OCI-LY1 (cell line): ENCODE results near the gene LRRC43.
A peak's percentile ranks its signal among the peaks of the same experiment; 100 is the strongest.

ENCODE experiments used
- H2AFZ ChIP-seq: fragments of 200-600 bp; sonication (generic), shearing (Covaris generic); 2 replicates; pipeline ENCODE4 v1.6.0; 2014; ENCODE audit warnings: antibody characterized with exemption, mild to moderate bottlenecking, low read length
- H3F3A ChIP-seq: fragments of 200-600 bp; sonication (generic), shearing (Covaris generic); 2 replicates; pipeline ENCODE4 v1.6.0; 2014; ENCODE audit warnings: mild to moderate bottlenecking, antibody characterized with exemption, low read length, moderate library complexity; ENCODE audit not compliant: insufficient read depth
- H3K27ac ChIP-seq: fragments of 200-600 bp; sonication (generic); 2 replicates; pipeline ENCODE4 v1.5.1; 2014; ENCODE audit warnings: low read length, mixed run types, mild to moderate bottlenecking, low read depth; ENCODE audit not compliant: poor library complexity, severe bottlenecking
- H3K27me3 ChIP-seq: fragments of 200-600 bp; sonication (generic); 2 replicates; pipeline ENCODE4 v1.6.0; 2014; ENCODE audit warnings: antibody characterized with exemption, mild to moderate bottlenecking, low read length, moderate library complexity; ENCODE audit not compliant: insufficient read depth
- H3K36me3 ChIP-seq: fragments of 200-600 bp; sonication (generic); 2 replicates; pipeline ENCODE4 v1.6.1; 2014; ENCODE audit warnings: mild to moderate bottlenecking, antibody characterized with exemption, low read length, moderate library complexity, mixed read lengths; ENCODE audit not compliant: insufficient read depth
- H3K4me1 ChIP-seq: fragments of 200-600 bp; sonication (generic); 2 replicates; pipeline ENCODE4 v1.5.1; 2014; ENCODE audit warnings: mild to moderate bottlenecking, low read length, moderate library complexity; ENCODE audit not compliant: insufficient read depth, severe bottlenecking
- H3K4me2 ChIP-seq: fragments of 200-600 bp; sonication (generic), shearing (Covaris generic); 2 replicates; pipeline ENCODE4 v1.6.1; 2014; ENCODE audit warnings: low read length
- H3K4me3 ChIP-seq: fragments of 200-600 bp; sonication (generic); 2 replicates; pipeline ENCODE4 v1.5.1; 2014; ENCODE audit warnings: low read length, low read depth, mild to moderate bottlenecking, mixed read lengths; ENCODE audit not compliant: poor library complexity, severe bottlenecking
- H3K79me2 ChIP-seq: fragments of 200-600 bp; shearing (Covaris generic); 2 replicates; pipeline ENCODE4 v1.6.1; 2016; ENCODE audit warnings: mixed run types, low read length, mixed read lengths; ENCODE audit not compliant: insufficient read depth
- H3K9ac ChIP-seq: fragments of 200-600 bp; sonication (generic), shearing (Covaris generic); 2 replicates; pipeline ENCODE4 v1.6.1; 2014; ENCODE audit warnings: mild to moderate bottlenecking, low read length, mixed read lengths
- H3K9me2 ChIP-seq: fragments of 200-600 bp; sonication (generic), shearing (Covaris generic); 2 replicates; pipeline ENCODE4 v1.6.1; 2014; ENCODE audit warnings: low read depth, mild to moderate bottlenecking, low read length, mixed read lengths
- H3K9me3 ChIP-seq: fragments of 200-600 bp; shearing (Covaris generic); 2 replicates; pipeline ENCODE4 v1.6.1; 2014; ENCODE audit warnings: low read length, mixed read lengths
- H4K20me1 ChIP-seq: fragments of 200-600 bp; sonication (generic), shearing (Covaris generic); 2 replicates; pipeline ENCODE4 v1.6.0; 2016; ENCODE audit warnings: mild to moderate bottlenecking, low read length; ENCODE audit not compliant: insufficient read depth
- CTCF ChIP-seq: fragments of 200-600 bp; sonication (generic), shearing (Covaris generic); IDR thresholded peaks from 2 replicates; pipeline ENCODE4 v1.5.1; 2017; ENCODE audit warnings: mild to moderate bottlenecking, antibody characterized with exemption, low read length, moderate library complexity, mixed read lengths
- EZH2 ChIP-seq: fragments of 200-600 bp; sonication (generic), shearing (Covaris generic); IDR thresholded peaks from 2 replicates; pipeline ENCODE4 v1.8.0; 2017; ENCODE audit warnings: borderline replicate concordance, mixed run types, mild to moderate bottlenecking, antibody characterized with exemption, low read length, moderate library complexity, mixed read lengths

The LRRC43 gene, protein sequence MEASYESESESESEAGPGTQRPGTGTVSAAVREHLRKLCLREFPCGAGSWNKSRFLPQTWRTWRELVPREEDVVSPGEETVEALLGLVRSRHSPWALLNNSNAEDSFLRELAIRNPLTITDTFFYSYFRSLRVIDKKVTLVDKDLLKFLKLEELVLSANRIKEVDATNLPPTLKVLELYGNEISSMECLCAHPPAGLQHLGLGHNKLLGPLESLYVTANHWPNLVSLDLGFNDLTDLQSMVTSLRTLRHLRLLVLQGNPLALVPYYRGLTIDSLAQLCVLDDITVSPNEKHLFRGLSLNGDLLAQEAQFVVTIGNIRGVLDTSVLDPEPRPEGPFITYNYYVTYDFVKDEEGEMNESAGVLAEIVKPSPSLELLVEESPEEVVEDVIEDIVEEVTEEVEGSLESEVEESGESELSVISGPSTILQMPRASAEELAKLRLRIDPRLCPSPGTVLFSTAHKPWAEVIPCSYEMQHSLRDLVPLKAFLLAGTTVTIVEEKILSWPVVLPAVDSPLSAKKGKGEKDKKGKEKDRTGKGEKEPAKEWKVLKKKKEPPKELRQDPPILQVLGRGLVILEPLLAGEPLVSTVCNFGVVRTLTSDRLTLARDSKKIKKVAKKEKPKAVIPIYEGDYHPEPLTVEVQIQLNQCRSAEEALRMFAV

GRCh38 chr12:122182887-122183587 is at the start of gene LRRC43:
TSS of gene LRRC43 (plus strand) at chr12:122183123. CDS start at chr12:122183145, 22 bp downstream.
- Histone ChIP-seq H3K4me2 (peak within 1 kb of the TSS; percentile 84), H3K9me2 (no peaks in the 10 kb centered on the region), H3K4me1 (peaks cover 23% of the 10 kb centered on the region), H3K27ac (no peak within 1 kb of the TSS), H3K36me3 (no peaks in the 10 kb centered on the region), H3K79me2 (no peaks in the 10 kb centered on the region), H3K9me3 (no peaks in the 10 kb centered on the region), H3F3A (no peaks in the 10 kb centered on the region), H3K27me3 (0 out of 2 replicates have a peak, but pooled peaks cover 3% of the 10 kb centered on the region), H4K20me1 (no peaks in the 10 kb centered on the region), H3K4me3 (peak within 1 kb of the TSS; percentile 60), H3K9ac (peak within 1 kb of the TSS; percentile 57; the same call in 1 of the 2 replicates), H2AFZ (no peak within 1 kb of the TSS; the same call in 1 of the 2 replicates)
- TF ChIP-seq CTCF (no peak), EZH2 (no peak)

- H3K9ac ChIP-seq = no peak overlapping the region
- no peak overlapping the region for H3K27ac ChIP-seq
- TF ChIP-seq EZH2 (no peak), CTCF (no peak)
- H3K27me3 ChIP-seq = no peaks in the 10 kb centered on the region
- no peaks in the 10 kb centered on the region for H3K79me2 ChIP-seq
- no peak overlapping the region for H3K4me2 ChIP-seq
- peaks cover 19% of the 10 kb centered on the region; the same call in 1 of the 2 replicates for H3K36me3 ChIP-seq
- H3K9me3 ChIP-seq = no peaks in the 10 kb centered on the region
- no peak overlapping the region for H2AFZ ChIP-seq
- no peak overlapping the region for H3K4me3 ChIP-seq
- H4K20me1 ChIP-seq = no peaks in the 10 kb centered on the region
- H3F3A ChIP-seq = no peaks in the 10 kb centered on the region
- no peaks in the 10 kb centered on the region for H3K9me2 ChIP-seq
- H3K4me1 ChIP-seq = peaks cover 6% of the 10 kb centered on the region
These were observed 49.6 kb upstream of the LRRC43 start for GRCh38 chr12:122133192-122133950.

DNA sequence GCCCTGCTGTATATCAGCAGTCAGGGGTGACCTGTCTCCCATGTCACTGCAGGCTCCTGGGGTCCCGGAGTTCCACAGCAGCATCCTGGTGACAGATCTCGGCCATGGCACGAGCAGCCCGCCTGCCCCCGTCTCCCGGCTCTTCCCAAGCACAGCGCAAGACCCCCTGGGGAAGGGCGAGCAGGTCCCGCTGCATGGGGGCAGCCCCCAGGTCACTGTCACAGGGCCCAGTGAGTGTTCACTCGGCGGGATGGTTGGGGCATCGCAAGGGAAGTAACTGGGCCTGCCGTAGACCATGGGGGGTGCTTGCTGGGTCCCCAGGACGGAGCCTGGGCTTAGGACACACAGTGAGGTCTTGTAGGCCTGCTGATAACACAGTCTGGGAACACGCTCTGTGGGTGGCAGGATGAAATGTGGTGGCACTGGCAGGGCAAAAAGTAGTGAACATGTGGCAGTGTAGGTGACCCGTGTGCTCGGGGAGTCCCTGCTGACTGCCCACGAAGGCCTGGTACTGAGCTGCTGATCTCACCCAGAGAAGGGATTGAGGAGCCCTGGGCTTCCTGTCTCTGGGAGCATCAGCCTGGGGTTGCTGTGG is 47.4 kb upstream of the LRRC43 start:
- Histone ChIP-seq H4K20me1 (no peaks in the 10 kb centered on the region), H3K4me1 (peaks cover 6% of the 10 kb centered on the region), H3K9me2 (no peaks in the 10 kb centered on the region), H3K79me2 (no peaks in the 10 kb centered on the region), H3K27ac (no peak overlapping the region), H3K4me2 (no peak overlapping the region), H3F3A (no peaks in the 10 kb centered on the region), H3K9ac (no peak overlapping the region), H3K36me3 (peaks cover 13% of the 10 kb centered on the region; the same call in 1 of the 2 replicates), H3K4me3 (no peak overlapping the region), H3K9me3 (no peaks in the 10 kb centered on the region), H3K27me3 (no peaks in the 10 kb centered on the region), H2AFZ (no peak overlapping the region)
- TF ChIP-seq EZH2 (no peak), CTCF (no peak)
